Right lobe of liver (tissue), 4 donors: ENCODE results near the gene ILF3.

Source experiments
- CTCF ChIP-seq, 4 donors: fragments of 200-600 bp in 3 of 4; fragments of 450-650 bp in 1 of 4; IDR thresholded peaks; one replicate each; pipeline versions ENCODE4 v1.5.1 to v1.8.0; 2016 to 2022; ENCODE audit warnings: antibody characterized with exemption in 4 of 4, mild to moderate bottlenecking in 2 of 4
- POLR2A ChIP-seq: fragments of 450-650 bp; IDR thresholded peaks from one replicate; pipeline ENCODE4 v1.6.1; 2017; ENCODE audit warnings: antibody characterized with exemption, mild to moderate bottlenecking
- donor health status: DM: no; HTN: no; CAD: no.
- donor health status: DM: no; HTN: no; CAD: no.
- donor health status: DM: no; HTN: yes; CAD: no.

GRCh38 chr19:10604460-10604980 lies 49.6 kb upstream of the ILF3 start:
- no peak for TF ChIP-seq CTCF (IDR thresholded peaks at IDR 0.05)
- TF ChIP-seq POLR2A, result no peak
